NOMO-1 (cell line): ENCODE data around the gene GMPPB.
A peak's percentile ranks its signal among the peaks of the same experiment; 100 is the strongest.
"Not testable (repeated sequence)": the region's sequence is repeated elsewhere in the genome, so short reads cannot be mapped to it uniquely, and the experiment has no call there.

Source experiments
- DNase-seq, 2 experiments: peaks; one replicate each; lab custom pipeline; 2025; ENCODE audit not compliant: unreplicated experiment in 2 of 2; lab: John Stamatoyannopoulos, UW

GMPPB gene

GRCh38 chr3:49714728-49715550 is 8.8 kb downstream of the GMPPB start:
- no peak for DNase-seq

DNA sequence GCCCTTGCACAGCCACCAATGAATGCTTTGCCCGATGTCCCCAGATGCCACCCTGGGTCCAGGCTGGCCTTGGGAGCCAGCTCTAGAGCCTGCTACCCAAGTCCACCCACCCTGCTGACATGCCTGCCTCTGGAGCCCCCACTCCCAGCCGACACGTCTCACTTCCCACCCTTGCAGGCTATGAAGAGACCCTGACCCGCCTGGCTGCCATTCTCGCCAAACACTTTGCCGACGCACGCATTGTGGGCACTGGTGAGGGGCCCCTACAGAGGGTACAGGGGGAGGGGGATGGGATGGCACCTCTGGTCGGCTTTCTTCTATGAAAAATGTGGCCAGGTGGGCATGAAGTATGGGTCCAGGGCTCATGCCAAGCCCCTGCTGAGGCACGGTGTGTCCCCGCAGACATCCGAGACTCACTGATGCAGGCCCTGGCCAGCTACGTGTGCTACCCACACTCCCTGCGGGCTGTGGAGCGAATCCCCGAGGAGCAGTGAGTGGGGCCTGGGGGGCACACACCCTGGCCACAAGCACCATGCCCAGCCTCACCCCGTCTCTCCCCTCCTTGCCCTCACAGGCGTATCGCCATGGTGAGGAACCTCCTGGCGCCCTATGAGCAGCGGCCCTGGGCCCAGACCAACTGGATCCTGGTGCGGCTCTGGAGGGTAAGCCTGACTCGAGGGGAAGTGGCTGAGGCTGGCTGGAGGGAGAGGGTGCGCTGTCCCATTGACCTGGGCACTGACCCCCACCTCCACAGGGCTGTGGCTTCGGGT is 10.2 kb downstream of the GMPPB start:
- no peak for DNase-seq

GRCh38 chr3:49712631-49713317 is 11.0 kb downstream of the GMPPB start:
- no peak for DNase-seq

DNA sequence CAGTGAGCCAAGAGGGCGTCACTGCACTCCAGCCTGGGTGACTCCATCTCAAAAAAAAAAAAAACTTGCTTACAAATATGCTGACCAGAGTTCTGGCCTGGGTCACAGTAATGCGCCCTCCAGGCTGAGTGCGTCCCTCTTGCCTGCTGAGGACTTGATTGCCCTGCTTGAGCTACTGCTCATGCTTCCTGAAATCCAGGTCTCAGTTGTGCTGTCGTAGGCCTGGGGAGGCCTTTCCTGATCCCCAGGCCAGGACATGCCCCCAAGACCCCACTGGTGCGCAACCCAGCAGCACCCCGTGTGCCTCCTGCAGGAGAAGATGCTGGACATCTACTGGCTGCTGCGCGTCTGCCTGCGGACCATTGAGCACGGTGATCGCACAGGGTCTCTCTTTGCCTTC is 11.6 kb downstream of the GMPPB start:
- no peak for DNase-seq

- DNase-seq, result no peak
Observed at GRCh38 chr3:49711489-49711888, 12.3 kb downstream of the GMPPB start.

GRCh38 chr3:49709852-49710251 is 13.9 kb downstream of the GMPPB start:
- no peak for DNase-seq

DNA sequence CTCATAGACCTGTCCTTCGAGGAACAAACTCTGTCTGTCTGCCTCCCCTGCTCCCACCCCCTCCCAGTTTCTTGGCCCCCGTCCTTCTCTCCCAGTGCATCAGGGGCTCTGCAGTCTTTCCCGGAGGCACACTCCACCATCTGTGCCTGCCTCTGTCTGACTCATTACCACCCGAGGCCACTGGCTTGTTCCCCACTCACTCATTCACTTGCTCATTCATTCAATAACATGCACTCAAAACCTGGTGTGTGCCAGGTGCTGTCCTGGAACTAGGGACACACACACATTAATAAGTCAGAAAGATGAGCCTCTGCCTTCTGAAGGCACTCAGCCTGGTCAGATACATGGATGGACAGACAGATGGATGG is 16.7 kb downstream of the GMPPB start:
- no peak for DNase-seq

DNA sequence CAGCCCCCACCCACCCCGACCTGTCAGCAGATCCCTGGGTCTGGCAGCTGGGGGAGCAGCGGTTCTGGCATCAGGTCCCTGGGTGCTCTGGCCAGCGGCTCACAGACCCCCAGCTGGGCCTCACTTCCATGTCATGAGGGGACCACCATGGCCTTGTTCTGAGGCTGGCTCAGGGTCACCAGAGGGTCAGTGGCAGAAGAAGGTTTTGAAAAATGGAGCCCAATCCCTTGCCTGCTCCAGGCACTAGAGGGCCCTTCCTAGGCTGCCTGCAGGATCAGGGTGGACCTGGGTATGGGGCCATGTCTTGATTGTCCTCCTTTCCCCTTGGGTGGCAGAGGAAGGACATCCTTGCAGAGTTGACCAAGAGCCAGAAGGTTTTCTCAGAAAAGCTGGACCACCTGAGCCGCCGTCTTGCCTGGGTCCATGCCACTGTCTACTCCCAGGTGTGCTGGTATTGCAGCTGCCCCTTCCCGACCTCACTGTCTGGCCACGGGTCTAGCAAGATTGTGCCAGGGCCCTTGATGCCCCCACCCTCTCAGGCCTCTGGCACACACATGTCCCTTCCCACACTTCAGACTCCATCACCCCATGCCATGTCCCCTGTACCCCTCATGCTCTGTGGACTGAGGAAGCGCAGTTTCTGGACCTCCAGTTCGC is 17.2 kb downstream of the GMPPB start:
- no peak for DNase-seq

GRCh38 chr3:49705390-49705960 is 18.3 kb downstream of the GMPPB start:
- DNase-seq, result no peak

GRCh38 chr3:49704629-49705028 is 19.1 kb downstream of the GMPPB start:
- DNase-seq, result no peak

DNA sequence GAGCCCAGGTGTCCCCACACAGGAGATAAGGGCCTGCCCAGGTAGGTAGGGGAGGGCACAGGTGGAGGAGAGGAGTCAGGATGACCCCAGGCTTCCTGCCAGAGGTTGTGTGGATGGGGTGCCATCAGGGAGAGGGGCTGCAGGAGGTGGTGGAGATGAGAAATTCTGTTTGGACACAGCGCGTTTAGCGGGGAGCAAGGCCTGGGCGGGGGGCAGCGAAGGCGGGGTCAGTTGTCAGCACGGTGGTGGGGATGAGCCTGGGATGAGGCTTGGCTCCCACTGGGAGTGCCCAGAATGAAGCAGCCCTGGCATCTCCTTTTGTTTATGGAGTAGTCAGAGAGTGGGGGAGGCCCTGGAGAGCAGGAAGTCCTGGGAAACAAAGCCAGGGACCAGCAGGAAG is 19.8 kb downstream of the GMPPB start:
- DNase-seq, result no peak

DNA sequence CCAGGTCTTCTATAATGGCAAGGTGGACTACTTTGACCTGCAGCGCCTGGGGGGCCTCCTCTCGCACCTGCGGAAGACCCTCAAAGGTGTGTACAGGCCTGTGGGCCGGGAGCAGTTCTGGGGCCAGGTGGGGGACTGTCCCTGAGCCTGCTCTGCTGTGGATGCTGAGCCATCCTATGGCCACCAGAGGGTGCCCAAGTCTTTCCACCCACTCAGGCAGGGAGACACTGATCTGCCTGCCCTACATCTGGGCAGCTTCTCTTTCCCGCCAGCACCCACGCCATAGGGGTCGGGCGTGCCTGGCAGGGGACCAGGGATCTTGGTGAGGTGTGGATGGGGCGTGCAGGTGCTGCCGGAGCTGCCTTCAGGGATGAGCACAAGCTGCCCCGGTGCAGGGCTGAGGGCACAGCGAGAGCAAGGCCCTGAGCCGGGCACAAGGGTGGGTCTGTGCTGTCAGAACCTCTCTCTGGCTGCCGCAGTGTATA is 20.3 kb downstream of the GMPPB start:
- DNase-seq, result peak; percentile 25 to 57

DNA sequence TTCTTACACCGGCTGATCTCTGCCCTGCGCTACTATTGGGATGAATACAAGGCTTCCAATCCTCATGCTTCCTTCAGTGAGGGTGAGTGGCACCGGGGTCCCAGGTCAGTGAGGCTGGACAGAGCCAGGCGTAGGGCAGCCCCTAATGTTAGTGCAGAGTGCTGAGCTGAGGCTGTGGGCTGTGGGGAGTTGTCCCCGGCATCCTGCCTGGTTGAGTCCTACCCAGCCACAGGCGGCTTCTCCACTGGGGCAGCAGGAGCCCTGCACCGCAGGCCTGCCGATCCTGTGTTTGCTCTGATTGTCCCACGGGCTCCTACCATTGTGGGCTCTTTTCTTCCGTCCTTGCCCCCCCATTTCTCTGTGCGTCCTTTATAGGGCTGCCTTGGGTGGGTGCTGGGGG is 21.1 kb downstream of the GMPPB start:
- DNase-seq, result no peak

DNA sequence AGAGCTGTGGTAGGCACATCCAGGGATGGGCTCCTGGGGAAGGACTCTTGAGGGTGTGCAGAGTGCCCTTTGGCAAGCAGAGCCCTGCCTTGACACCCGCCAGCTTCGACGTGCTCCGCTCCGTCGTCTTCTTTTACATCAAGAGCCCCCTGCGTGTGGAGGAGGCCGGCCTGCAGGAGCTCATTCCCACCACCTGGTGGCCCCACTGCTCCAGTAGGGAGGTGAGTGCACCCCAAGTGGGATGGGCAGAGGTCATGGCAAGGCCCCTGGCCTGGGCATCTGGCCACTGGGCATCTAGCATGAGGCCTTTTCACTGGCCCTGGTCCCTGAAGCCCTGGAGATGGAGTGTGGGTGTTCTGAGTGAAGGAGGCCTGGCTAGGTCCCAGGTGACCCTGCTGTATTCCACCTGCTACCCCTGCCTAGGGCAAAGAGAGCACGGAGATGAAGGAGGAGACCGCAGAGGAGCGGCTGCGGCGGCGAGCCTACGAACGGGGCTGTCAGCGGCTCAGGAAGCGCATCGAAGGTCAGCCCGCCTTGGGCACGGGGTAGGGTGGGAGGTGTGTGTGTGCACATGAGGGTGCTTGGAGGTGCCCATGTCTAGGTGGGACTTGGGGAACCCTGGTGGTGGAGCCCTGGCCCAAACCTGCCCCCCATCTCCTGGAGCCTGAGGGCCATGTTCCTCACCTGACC is 22.2 kb downstream of the GMPPB start:
- DNase-seq, result no peak

- DNase-seq, result no peak
Observed at GRCh38 chr3:49700453-49701128, 23.2 kb downstream of the GMPPB start.

GRCh38 chr3:49700014-49700413 is 23.7 kb downstream of the GMPPB start:
- no peak for DNase-seq

DNA sequence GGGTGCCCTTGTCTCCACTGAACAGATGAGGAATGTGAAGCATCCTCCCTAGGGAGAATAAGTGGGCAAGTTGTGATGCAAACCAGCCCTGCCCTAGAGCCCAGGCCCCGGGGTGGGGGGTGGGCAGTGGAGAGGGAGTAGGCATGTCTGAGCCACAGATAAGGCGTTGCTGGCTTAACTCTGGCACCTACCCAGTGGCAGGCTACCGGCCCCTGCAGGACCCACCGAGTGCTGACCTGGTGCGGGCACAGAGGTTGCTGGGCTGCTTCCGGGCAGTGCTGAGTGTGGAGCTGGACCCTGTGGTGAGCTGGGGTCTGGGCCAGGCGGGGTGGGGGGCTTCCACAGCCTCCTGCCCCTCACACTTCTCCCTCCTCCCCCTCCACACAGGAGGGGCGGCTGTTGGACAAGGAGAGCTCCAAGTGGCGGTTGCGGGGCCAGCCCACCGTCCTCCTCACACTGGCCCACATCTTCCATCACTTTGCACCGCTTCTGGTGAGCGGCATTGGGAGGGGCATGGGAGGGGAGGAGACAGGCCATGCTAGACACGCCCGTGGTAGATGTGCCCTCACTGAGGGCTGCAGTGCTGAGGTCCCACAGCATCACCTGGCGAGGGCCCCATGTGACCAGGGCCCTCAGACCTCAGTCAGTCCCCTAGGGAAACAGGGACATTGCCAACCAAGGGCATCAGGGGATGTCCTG is 24.3 kb downstream of the GMPPB start:
- no peak for DNase-seq

- not testable (repeated sequence) for DNase-seq
Observed at GRCh38 chr3:49695350-49696015, 28.3 kb downstream of the GMPPB start.
